ENCODE measurements around the gene TNPO2. TPM values are rescaled to one million over a fixed set of nuclear protein-coding genes. Genes with fewer than 3 reads are reported as not detected.

Gene TNPO2
- total and polyA plus RNA-seq, 2 of the 13 experiments (the other 11 are each of a cell fraction or from before 2014, with no cell fraction given): 31.7 to 61.0 TPM

GRCh38 chr19:12669270-12670158 is 54.2 kb downstream of the TNPO2 start (continued):
- TF ChIP-seq RORA (CRISPR knock-in tag; IDR thresholded peaks at IDR 0.05) (no peak), ZNF510 (CRISPR knock-in tag; IDR thresholded peaks at IDR 0.05; ENCODE audit: low read depth) (no peak), TP53 (CRISPR knock-in tag; conservative IDR thresholded peaks at IDR 0.05) (no peak), ZNF20 (CRISPR knock-in tag; IDR thresholded peaks at IDR 0.05) (no peak), IRF2 (CRISPR knock-in tag; IDR thresholded peaks at IDR 0.05) (peak; percentile 82), ZNF788 (CRISPR knock-in tag; IDR thresholded peaks at IDR 0.05; ENCODE audit: borderline replicate concordance) (peak; percentile 60; the same call in 1 of the 2 replicates), MAFK (conservative IDR thresholded peaks at IDR 0.05 in 1 of 2, IDR thresholded peaks at IDR 0.05 in 1 of 2; ENCODE audit: low read length in 2 of 2) (no peak), ZMYM3 (CRISPR knock-in tag; IDR thresholded peaks at IDR 0.05) (no peak), ZNF263 (CRISPR knock-in tag; IDR thresholded peaks at IDR 0.05) (no peak), ZNF362 (CRISPR knock-in tag; IDR thresholded peaks at IDR 0.05; ENCODE audit: borderline replicate concordance) (no peak), ZNF670 (CRISPR knock-in tag; IDR thresholded peaks at IDR 0.05; ENCODE audit: borderline replicate concordance) (0 out of 2 replicates have a peak, but pooled peaks have one; percentile 29), ISX (CRISPR knock-in tag; conservative IDR thresholded peaks at IDR 0.05) (no peak), CENPBD1 (CRISPR knock-in tag; IDR thresholded peaks at IDR 0.05; ENCODE audit: borderline replicate concordance, low read depth) (no peak), MIXL1 (CRISPR knock-in tag; IDR thresholded peaks at IDR 0.05) (peak; percentile 31; the same call in 1 of the 2 replicates), RERE (CRISPR knock-in tag; IDR thresholded peaks at IDR 0.05; ENCODE audit: low read depth) (no peak), ZNF329 (CRISPR knock-in tag; IDR thresholded peaks at IDR 0.05; ENCODE audit: low read depth) (0 out of 2 replicates have a peak, but pooled peaks have one; percentile 9), ZNF335 (CRISPR knock-in tag; IDR thresholded peaks at IDR 0.05) (no peak), NAIF1 (CRISPR knock-in tag; IDR thresholded peaks at IDR 0.05; ENCODE audit: borderline replicate concordance) (no peak), E2F1 (CRISPR knock-in tag; IDR thresholded peaks at IDR 0.05) (0 out of 2 replicates have a peak, but pooled peaks have one; percentile 41), EHMT2 (IDR thresholded peaks at IDR 0.05; ENCODE audit: borderline replicate concordance, low read depth, low read length) (no peak), ZNF382 (CRISPR knock-in tag; IDR thresholded peaks at IDR 0.05; ENCODE audit: borderline replicate concordance) (no peak)
